Tibial nerve (tissue), 4 donors: ENCODE results near the gene PMEL. TPM values are rescaled to one million over a fixed set of nuclear protein-coding genes. Genes with fewer than 3 reads are reported as not detected.

Experiments
- DNase-seq, 2 donors: peaks; one replicate each; pipeline ENCODE4 v3.0.0-alpha.2; 2019; ENCODE audit warnings: low spot score in 2 of 2
- H3K27ac ChIP-seq, 4 donors: fragments of 200-600 bp; sonication (generic) in 3 of 4; one replicate each; pipeline ENCODE4 v1.5.1; 2017 to 2019; ENCODE audit warnings: mild to moderate bottlenecking in 1 of 4
- H3K27me3 ChIP-seq, 2 donors: fragments of 200-600 bp; sonication (generic) in 1 of 2; one replicate each; pipeline versions ENCODE4 v1.5.1 to v1.6.0; 2017 to 2019
- H3K36me3 ChIP-seq, 3 donors: fragments of 200-600 bp; sonication (generic); one replicate each; pipeline ENCODE4 v1.5.1; 2018 to 2019
- H3K4me1 ChIP-seq, 4 donors: fragments of 200-600 bp; sonication (generic) in 3 of 4; one replicate each; pipeline ENCODE4 v1.5.1; 2017 to 2019
- H3K4me3 ChIP-seq, 4 donors: fragments of 200-600 bp; sonication (generic) in 3 of 4; one replicate each; pipeline ENCODE4 v1.5.1; 2017 to 2019; ENCODE audit warnings: mild to moderate bottlenecking in 1 of 4, moderate library complexity in 1 of 4
- H3K9me3 ChIP-seq, 4 donors: fragments of 200-600 bp; sonication (generic) in 3 of 4; one replicate each; pipeline ENCODE4 v1.5.1; 2017 to 2019
- EP300 ChIP-seq, 2 donors: sonication (generic); formaldehyde crosslinking; IDR thresholded peaks; one replicate each; pipeline ENCODE4 v1.6.1; 2017; ENCODE audit warnings: antibody characterized with exemption in 2 of 2, mild to moderate bottlenecking in 1 of 2
- POLR2A ChIP-seq, 2 donors: fragments of 450-650 bp; IDR thresholded peaks; one replicate each; pipeline ENCODE4 v1.6.1; 2017; ENCODE audit warnings: antibody characterized with exemption in 2 of 2, mild to moderate bottlenecking in 2 of 2, moderate library complexity in 2 of 2
- WGBS, 2 donors: methylation state at CpG; one replicate each; pipeline ENCODE4 v1.1.5; 2018; 5-methylcytosine and 5-hydroxymethylcytosine counted together
- total RNA-seq, 4 donors: library from RNA; depleted of rRNA; stranded (reverse); fragments of >200 nt; gene quantifications; one replicate each; pipeline ENCODE4 v1.1.0, GENCODE V29; 2016
- TF ChIP-seq, protein P1 (sequence below), 5 experiments: fragments of 200-600 bp in 3 of 5; fragments of 450-650 bp in 2 of 5; sonication (generic) in 3 of 5; IDR thresholded peaks; one replicate each; pipeline ENCODE4 v1.5.1; 2016 to 2019; ENCODE audit warnings: antibody characterized with exemption in 5 of 5, mild to moderate bottlenecking in 3 of 5, moderate library complexity in 2 of 5

The PMEL gene
- total RNA-seq, 4 donors from 2014 or later: 0.87 to 1.6 TPM; not detected in 2

DNA sequence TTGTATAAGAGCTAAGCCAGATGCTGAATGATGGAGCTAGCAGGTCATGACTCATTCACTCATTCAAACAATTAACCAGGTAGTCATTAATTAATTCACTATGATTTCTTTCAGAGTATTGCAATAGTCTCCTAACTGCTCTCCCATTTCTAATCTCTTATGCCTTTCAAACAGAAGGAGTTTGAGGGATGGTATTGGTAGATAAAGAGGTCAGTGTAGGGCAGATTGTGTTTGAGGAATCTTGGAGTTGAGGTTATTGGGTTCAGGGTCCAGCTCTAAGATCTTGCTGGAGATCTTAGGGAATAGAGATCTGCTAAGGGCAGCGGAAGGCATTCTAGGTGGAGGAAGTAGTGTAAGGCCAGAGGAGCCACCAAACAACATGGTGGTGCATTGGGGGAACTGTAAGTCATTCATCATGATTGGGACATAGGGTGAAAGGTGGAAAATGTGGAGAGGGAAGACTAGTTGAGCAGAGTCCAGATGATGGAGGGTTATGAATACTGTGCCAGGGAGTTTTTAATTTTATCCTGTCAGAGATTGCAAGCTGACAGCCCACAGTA is 23.2 kb downstream of the PMEL start:
- Histone ChIP-seq H3K36me3 (peaks cover 0 to 69% (median 7%) of the 10 kb centered on the region in 3 donors), H3K27me3 (no peaks in the 10 kb centered on the region), H3K4me1 (peaks cover 0 to 11% (median 0%) of the 10 kb centered on the region in 4 donors), H3K4me3 (no peak overlapping the region), H3K27ac (no peak overlapping the region), H3K9me3 (no peaks in the 10 kb centered on the region)
- no peak for DNase-seq
- no peak for TF ChIP-seq EP300 (IDR thresholded peaks at IDR 0.05)
- TF ChIP-seq POLR2A (IDR thresholded peaks at IDR 0.05): no peak
- TF ChIP-seq, protein P1, sequence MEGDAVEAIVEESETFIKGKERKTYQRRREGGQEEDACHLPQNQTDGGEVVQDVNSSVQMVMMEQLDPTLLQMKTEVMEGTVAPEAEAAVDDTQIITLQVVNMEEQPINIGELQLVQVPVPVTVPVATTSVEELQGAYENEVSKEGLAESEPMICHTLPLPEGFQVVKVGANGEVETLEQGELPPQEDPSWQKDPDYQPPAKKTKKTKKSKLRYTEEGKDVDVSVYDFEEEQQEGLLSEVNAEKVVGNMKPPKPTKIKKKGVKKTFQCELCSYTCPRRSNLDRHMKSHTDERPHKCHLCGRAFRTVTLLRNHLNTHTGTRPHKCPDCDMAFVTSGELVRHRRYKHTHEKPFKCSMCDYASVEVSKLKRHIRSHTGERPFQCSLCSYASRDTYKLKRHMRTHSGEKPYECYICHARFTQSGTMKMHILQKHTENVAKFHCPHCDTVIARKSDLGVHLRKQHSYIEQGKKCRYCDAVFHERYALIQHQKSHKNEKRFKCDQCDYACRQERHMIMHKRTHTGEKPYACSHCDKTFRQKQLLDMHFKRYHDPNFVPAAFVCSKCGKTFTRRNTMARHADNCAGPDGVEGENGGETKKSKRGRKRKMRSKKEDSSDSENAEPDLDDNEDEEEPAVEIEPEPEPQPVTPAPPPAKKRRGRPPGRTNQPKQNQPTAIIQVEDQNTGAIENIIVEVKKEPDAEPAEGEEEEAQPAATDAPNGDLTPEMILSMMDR (IDR thresholded peaks at IDR 0.05): no peak
- WGBS, 2 donors: 100% methylated on average over 1 of the region's 1 CpG

DNA sequence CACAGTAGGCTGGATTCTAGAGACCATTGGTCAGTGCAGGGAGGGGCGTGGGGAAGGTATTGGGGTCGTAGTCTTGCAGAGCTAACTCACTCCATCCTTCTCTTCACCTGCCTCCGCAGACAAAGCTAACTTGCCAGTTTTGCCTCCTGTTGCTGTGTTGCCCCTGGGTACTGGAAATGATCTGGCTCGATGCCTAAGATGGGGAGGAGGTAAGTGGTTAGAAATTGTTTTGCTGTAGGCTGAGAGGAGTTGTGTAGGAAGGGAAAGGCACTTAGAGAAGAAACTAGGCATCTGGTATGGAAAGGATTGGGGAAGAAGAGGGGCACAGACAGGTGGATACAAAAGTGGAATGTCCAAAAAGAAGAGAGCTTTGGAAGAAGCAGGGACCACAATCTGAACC is 23.8 kb downstream of the PMEL start:
- DNase-seq: no peak
- no peak overlapping the region for H3K27ac ChIP-seq
- H3K4me3 ChIP-seq: no peak overlapping the region
- no peaks in the 10 kb centered on the region for H3K9me3 ChIP-seq
- no peaks in the 10 kb centered on the region for H3K27me3 ChIP-seq
- WGBS, 2 donors: 91 to 95% methylated on average over 4 of the region's 4 CpGs
- peaks cover 0 to 72% (median 10%) of the 10 kb centered on the region in 3 donors for H3K36me3 ChIP-seq
- TF ChIP-seq, protein P1 (IDR thresholded peaks at IDR 0.05): no peak
- no peak for TF ChIP-seq POLR2A (IDR thresholded peaks at IDR 0.05)
- peaks cover 0 to 11% (median 0%) of the 10 kb centered on the region in 4 donors for H3K4me1 ChIP-seq

DNA sequence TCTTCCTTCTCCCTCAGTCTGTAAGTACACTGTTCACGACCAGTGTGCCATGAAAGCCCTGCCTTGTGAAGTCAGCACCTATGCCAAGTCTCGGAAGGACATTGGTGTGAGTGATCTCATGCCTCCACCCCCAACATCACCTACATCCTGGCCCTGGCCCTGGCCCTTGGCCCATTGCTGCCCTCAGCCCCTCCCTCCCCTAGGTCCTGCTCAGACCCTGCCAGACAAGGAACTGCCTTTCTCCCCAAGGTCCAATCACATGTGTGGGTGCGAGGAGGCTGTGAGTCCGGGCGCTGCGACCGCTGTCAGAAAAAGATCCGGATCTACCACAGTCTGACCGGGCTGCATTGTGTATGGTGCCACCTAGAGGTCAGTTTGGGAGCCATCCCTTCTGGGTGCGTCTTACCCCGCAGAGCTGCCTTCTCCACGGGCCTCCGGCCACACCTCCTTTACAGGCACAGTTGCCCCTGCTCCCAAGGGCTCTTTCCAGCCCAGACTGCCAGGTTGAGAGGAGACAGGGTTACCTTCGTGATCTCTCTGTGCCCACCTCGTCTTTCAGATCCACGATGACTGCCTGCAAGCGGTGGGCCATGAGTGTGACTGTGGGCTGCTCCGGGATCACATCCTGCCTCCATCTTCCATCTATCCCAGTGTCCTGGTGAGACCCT is 25.6 kb downstream of the PMEL start:
- DNase-seq: peak; percentile 79 to 93
- Histone ChIP-seq H3K9me3 (no peaks in the 10 kb centered on the region), H3K36me3 (peaks cover 0 to 62% (median 11%) of the 10 kb centered on the region in 3 donors), H3K27ac (peak overlapping the region; percentile 27 to 74 (median 63)), H3K4me3 (no peak overlapping the region), H3K4me1 (peaks cover 0 to 19% (median 2%) of the 10 kb centered on the region in 4 donors), H3K27me3 (no peaks in the 10 kb centered on the region)
- TF ChIP-seq EP300 (IDR thresholded peaks at IDR 0.05) (peak in 1 of 2 donors; percentile 57), POLR2A (IDR thresholded peaks at IDR 0.05) (no peak)
- TF ChIP-seq, protein P1 (IDR thresholded peaks at IDR 0.05): peak; percentile 87 to 96 (median 94)
- 10 to 14% methylated on average over 10 to 14 of the region's 18 CpGs for WGBS, 2 donors

DNA sequence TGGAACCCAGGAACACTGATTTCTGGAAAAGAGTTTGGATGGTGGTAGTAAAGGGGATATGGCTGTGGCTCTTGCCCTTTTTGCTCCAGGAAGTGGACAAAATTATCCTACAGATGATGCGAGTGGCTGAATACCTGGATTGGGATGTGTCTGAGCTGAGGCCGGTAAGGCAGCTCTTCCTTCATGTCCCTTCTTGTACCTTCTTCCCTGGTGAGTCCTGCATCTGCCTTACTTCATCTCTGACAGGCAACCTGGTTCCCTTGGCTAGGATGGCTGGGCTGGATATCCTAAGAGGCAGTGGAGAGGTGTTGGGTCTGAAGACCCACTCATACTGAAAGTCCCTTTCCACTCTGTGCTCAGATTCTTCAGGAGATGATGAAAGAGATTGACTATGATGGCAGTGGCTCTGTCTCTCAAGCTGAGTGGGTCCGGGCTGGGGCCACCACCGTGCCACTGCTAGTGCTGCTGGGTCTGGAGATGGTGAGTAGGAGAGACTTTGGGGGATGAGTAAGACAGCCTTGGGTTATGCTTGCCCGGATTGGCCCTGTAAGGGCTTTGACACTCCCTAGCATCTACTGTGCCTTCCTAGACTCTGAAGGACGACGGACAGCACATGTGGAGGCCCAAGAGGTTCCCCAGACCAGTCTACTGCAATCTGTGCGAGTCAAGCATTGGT is 26.9 kb downstream of the PMEL start:
- no peaks in the 10 kb centered on the region for H3K9me3 ChIP-seq
- peaks cover 0 to 29% (median 9%) of the 10 kb centered on the region in 4 donors for H3K4me1 ChIP-seq
- 93 to 95% methylated on average over 7 to 8 of the region's 8 CpGs for WGBS, 2 donors
- H3K4me3 ChIP-seq: no peak overlapping the region
- no peak for DNase-seq
- H3K36me3 ChIP-seq: peaks cover 0 to 49% (median 4%) of the 10 kb centered on the region in 3 donors
- peak overlapping the region in 1 of 4 donors; percentile 74 for H3K27ac ChIP-seq
- no peak for TF ChIP-seq EP300 (IDR thresholded peaks at IDR 0.05)
- no peak for TF ChIP-seq POLR2A (IDR thresholded peaks at IDR 0.05)
- TF ChIP-seq, protein P1 (IDR thresholded peaks at IDR 0.05): no peak
- H3K27me3 ChIP-seq: no peaks in the 10 kb centered on the region

DNA sequence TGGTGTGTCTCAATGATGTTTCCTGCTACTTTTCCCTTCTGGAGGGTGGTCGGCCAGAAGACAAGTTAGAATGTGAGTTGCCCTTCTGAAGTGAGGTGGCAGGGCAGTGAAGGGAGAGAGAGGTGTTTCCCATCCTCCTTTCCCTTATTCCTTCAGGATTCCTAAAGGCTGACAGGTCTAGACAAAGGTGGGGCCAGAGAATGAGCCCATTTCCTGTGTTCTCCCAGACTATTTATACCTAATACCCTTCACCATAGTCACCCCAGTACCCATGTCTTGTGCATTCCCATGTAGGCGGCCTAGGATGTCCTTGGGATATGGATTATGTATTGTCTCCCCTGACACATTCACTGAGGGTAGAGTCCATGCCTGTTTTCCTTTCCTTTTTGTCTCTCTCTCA is 27.9 kb downstream of the PMEL start:
- H3K4me1 ChIP-seq: peaks cover 0 to 39% (median 16%) of the 10 kb centered on the region in 4 donors
- no peaks in the 10 kb centered on the region for H3K9me3 ChIP-seq
- H3K27me3 ChIP-seq: no peaks in the 10 kb centered on the region
- 92 to 97% methylated on average over 2 of the region's 2 CpGs for WGBS, 2 donors
- no peak overlapping the region for H3K27ac ChIP-seq
- no peak overlapping the region for H3K4me3 ChIP-seq
- no peak for TF ChIP-seq POLR2A (IDR thresholded peaks at IDR 0.05)
- TF ChIP-seq EP300 (IDR thresholded peaks at IDR 0.05): no peak
- TF ChIP-seq, protein P1 (IDR thresholded peaks at IDR 0.05): no peak
- DNase-seq: no peak
- H3K36me3 ChIP-seq: peaks cover 0 to 39% (median 4%) of the 10 kb centered on the region in 3 donors
